Measurements from ENCODE around the gene PRMT9.

The PRMT9 gene

DNA sequence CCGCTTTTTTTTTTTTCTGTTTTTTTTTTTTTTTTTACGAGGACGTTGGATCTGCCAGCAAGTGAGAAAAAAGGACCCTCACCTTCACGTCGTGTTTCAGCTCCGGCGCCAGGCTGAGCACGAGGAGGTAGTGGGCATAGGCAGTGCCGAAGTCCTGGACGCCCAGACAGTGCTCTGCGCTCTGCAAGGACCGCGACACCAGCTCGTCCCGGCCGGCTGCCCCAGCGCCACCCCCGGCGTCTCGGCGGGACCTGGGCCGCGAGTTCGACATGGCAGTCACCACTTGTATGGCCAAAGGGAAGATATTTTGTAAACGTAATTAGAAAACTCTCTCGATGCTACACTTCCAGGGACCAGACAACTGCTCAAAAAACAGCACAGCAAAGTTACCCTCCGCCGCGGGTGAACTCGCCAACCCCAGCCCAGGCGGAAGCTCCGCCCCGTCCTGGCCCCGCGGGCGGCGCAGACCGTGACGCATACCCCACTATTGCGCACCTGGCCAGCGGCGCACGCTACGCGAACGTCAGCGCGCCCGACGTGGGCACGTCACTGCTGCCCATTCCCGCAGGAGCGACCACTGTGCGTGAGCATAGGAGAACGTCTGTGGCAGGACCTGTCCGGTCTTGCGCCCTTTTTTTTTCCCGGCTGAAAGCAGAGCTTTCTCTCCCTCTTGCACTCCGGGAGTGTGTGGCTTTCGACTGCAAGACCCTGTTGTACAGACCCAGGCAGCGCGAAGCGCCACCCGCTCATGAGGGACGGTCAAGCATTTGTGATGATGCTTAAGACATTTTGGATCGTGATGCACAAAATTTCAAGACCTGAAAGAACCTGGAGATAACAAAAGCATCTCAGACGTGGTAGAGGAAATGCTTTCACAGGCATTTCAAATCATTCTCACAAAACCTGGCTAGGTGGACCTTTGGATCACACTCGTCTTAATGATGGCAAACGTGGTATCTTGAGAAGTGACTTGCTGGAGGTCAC, at the start of gene PRMT9:
TSS of gene PRMT9 (minus strand) at position 447 of the 984 bp plus-strand sequence. CDS start at position 271, 176 bp downstream.
- DNase-seq (ENCODE audit: low spot score) = peak; percentile 83

DNA sequence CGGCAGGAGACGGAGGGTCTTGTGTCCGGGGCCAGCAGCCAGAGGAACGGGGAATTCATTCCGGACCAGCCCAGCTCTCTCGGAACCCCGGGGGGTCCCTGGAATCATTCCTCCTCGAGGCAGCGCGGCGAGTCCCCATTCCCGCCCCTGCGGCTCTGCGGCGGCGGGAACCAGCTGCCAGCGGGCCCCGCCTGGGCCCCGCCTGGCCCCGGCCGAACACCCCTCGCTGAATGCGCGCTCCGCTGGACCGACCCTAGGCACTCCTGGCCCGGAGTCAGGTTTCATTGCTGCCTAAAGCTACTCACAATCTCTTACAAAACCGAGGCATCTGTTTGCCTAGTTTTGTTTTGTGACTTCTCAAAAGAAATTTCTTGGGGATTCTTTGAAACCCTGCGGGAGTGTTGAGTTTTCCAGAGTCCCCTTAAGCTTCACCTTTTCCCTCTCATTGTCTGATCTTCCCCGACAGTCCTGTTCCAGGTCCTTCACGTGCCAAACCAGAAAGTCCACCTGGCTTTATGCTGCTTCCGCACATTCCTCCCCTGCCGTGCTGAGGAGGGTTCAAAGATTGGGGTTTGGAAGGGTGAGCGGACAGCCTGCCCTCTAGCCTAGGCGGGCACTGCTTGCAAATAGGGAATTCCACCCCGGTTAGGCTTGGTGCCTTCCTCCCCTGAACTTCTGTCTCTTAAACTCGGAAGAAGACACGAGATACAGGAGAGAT, 48.7 kb upstream of the PRMT9 start:
- no peak for DNase-seq (ENCODE audit: low spot score)

DNA sequence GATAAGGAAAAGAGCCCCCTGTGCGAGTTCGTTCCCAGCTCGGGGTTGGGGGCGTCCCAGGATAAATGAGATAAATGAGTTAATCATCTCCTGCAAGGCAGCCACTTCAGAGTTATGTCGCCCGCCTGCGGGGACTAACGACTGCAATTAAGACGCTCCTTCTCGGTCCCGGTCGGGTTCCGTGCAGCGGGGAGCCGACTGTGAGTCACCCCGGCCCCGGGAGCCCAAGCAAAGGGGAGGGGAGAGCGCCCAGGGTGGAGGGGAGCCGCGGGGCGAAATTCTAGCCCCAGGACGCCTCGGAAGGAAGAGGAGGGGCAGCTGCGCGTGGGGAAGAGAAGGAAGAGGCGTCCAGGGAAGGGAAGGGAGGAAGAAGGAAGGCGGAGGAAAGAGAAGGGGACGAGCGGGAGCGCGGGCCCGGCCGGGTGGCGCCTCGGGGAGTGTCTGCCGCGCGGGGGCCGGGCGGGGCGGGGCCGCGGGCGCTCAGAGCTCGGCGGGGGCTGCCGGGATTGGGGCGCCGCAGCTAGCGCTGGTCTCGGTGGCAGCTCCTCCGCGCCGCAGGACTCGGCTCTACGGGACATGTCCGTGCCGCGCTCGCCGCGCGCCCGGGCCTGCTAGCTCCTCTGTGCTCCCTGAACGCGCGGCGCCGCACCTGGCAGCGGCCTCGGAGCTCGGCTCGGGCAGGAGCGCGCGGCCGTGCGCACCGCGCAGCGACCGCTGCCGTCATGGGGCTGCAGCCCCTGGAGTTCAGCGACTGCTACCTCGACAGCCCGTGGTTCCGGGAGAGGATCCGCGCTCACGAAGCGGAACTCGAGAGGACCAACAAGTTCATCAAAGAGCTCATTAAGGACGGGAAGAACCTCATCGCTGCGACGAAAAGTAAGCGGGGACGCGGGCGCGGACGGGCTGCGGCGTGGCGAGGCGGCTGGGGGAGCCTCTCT, 47.9 kb upstream of the PRMT9 start, which contains the start of gene ARHGAP10:
TSS of gene ARHGAP10 (plus strand) at position 509 of the 938 bp plus-strand sequence. CDS start at position 723, 214 bp downstream.
- DNase-seq (ENCODE audit: low spot score) = peak; percentile 74

DNA sequence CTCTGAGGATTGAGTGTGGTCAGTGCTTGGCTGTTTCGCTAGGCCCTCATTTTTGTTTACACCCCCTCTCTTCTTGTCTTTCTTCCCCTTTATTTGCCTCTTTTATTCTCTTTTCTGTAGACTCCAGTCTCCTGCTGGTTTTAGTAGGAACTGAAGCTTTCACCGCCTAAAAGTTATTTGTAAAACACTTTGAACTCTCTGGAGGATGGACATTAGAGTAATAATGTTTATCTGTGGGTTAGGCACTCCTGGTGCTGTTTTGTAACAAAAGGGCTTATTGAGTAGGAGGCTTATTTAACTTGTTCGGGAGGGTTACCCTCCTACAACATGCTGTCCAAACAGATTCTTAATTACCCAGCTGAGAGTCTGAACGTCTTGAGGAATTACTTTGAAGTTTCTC, 46.4 kb upstream of the PRMT9 start:
- DNase-seq (ENCODE audit: low spot score) = no peak

DNA sequence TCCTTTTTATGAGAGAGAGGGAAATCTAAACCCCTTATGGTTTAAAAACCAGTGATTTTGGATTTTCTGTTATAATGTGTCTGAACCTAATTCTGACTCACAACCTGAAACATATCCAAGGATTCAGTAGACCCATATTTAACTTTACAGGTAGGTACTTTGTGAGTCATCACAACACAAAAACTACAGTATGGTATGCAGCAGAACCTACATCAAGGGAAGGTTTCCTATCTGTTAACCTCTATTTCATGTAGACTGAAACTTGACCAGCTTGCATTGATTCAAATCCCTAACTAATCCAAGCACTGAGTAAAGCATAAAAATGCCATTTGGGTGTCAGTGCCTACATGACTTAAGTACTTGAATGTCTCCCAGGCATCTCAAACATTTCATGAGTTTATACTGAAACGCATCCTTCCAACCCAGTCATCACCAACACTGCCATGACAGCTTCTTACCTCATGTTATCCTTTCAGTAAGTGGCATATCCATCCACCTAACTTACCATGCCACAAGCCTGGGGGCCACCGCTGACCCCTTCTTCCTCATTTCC, 43.6 kb upstream of the PRMT9 start:
- DNase-seq (ENCODE audit: low spot score) = no peak

DNA sequence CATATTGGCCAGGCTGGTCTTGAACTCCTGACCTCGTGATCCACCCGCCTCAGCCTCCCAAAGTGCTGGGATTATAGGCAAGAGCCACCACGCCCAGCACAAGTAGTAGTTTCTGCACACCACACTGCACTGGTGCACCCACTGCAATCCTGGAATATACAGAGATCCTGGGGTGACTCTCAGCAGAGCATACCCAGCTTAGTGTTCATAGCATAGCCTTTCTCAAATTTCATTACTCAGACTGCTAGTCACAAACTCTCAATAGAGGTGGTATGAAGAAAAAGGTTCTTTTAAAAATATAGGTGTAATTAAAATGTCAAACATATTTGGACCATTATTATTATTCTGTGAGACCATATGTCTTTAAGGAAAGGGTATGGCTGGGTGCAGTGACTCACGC, 41.7 kb upstream of the PRMT9 start:
- DNase-seq (ENCODE audit: low spot score) = no peak

DNA sequence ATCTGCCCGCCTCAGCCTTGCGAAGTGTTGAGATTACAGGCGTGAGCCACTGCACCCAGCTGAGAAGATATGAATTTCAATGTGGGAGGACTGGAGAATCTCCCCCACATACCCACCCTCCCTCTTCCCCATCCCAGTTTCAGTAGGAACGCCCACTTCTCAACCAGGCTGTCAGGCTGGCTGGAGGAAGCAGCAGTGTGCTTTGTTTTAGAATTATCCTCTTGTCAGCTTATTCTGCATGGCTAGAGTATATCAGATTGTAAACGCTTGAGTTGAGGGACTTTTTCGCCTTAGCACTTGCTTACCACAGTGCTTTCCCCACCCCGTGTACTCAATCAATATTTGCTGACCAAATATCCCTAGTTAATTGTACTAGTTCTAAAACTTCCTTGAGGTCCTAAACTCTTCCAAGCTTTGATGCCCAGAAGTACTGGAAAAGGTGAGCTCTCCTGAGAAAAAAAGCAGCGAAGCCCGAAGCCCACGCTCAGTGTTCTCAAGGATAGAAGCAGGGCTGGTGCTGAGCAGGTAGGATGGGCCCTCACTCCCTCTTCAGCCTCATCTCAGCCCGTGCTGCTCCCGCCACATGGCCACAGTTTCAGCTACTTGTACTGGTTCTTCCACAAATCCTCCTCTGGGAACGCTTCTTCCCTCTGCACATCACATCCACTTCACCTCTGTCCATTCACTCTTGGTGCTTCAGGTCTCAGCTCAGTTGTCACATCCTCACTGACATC, 40.7 kb upstream of the PRMT9 start:
- DNase-seq (ENCODE audit: low spot score) = no peak

DNA sequence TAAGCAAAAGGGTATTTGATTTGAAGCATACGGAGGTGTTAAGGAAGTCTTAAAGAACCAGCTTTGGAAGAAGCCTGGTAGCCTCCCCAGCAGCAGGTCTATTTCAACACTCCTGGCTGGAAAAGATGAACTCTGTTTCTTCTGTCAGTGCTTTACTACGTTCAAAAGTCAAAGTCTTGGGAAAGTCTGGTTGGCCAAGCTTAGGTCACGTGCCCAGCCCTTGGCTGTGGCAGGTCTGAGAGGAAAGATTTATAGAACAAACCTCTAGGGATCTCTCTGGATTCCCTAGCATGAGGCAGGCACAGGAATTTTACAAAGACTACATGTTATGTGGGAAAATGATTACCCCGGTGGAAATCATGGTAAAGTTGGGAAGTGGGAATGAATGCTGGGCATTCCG, 39.4 kb upstream of the PRMT9 start:
- DNase-seq (ENCODE audit: low spot score) = no peak

DNA sequence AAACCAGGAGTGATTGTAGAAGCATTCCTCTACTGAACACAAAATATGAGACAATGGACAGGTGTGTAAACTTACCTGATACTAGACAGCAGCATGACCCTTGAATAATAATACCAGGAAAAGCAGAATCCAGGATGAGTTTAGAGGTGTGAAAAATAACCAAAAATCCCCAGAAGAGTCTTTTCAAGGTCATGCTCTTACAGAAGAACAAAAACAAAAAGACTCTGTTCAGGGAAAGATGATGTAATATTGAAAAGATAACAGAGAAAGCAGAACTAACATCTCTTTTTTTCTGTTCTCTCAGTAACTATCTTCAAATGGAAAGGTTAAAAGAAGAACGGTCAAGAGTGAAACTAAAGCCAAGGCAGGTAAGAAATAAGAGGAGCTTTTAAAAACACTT, 33.9 kb upstream of the PRMT9 start:
- DNase-seq (ENCODE audit: low spot score) = no peak

DNA sequence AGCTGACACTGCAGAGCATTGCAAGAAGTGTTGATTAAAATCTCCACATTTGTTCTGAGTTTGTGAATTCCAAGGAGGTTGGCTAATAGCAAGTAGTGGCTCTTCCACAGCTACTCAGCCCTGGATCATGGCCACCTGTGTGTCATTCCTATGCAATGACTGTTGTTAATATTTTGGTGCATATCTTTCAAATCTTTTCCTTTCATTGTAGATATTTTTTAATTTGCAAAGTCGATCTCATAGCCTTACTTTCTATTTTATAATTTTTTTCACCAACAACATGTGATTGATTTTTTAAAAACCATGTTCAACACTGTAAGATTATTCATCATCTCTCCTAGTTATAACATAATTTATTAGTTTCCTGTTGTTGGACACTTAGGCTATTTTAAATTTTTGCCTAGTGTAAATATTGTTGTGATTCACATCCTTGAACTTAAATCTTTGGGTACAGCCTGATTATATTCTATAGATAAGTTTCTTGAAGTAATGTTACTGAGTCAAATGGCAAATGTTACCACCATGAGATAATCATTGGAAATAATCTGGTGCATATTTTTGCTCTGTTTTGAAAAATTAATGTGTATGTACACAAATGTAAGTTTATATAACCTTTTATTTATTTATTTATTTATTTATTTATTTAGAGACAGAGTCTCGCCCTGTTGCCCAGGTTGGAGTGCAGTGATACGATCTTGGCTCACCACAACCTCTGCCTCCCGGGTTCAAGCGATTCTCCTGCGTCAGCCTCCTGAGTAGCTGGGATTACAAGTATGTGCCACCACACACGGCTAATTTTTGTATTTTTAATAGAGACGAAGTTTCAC, 30.8 kb upstream of the PRMT9 start:
- no peak for DNase-seq (ENCODE audit: low spot score)

DNA sequence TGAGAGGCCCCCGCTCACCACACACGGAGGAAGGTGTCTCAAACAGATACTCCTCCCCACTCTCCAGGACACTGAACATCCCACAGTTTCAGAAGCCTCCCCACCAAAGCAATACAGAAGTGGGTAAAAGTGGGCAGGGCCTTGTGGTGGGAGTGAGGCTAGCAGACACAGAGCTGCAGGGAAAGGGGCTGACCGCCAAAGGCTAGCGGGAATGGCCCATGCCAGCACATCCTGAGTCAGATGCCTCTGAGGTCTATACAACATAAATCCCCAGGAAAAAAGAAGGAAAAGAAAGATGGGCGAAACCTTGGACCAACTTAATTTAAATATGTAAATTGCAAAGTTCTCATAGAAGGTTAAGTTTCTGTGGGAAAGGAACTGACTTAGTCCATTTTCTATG, 26.0 kb upstream of the PRMT9 start:
- DNase-seq (ENCODE audit: low spot score) = no peak

DNA sequence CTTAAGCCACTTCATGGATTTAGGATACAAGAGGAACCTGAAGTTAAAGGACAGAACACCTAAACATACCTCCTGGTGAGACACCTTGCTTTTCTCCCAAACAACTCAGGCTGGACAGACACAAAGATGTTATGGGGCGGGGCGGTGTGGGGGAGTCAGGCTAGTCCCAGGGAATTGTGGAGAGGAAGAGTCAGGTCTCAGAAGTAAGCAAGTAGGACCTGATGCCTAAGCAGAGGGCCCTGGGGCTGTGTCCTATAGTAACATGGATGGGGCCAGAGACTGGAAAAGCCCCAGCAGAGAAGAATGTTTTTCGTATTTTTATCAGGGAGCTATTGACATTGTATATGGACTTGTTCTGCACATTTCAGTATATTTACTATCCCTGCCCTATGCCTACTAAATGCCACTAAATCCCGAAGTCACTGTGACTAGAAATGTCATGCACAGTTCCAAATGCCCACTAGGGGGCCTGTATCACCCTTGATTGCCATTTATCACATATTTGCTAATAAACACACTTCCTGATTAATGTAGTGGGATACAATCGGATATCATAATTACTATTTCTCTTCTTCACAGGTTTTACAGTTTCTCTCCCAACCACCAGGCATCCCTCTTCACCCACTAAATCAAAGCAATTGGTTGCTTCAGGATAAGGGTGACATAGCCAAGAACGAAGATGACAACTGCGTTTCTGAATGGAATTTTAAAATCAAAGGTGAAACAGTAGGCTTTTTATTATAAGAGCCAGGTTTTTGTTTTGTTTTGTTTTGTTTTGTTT, 24.1 kb upstream of the PRMT9 start:
- peak; percentile 74 for DNase-seq (ENCODE audit: low spot score)

DNA sequence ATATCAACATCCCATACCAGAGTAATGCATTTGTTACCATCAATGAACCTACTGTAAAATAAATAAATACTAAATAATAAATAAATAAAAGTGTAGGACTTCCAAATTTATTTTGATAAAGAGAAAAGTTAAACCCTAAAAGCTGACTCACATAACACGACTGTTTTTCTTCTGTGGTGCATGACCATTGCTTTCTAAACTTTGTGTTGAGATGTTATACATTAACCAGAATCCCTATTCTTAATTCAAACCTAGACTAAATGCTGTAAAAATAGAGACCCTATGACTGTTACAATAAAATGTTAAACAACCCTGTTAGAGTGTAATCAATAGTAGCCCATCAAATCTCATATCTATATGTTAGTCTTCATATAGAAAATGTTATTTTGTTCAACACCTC, 20.9 kb upstream of the PRMT9 start:
- DNase-seq (ENCODE audit: low spot score) = no peak

DNA sequence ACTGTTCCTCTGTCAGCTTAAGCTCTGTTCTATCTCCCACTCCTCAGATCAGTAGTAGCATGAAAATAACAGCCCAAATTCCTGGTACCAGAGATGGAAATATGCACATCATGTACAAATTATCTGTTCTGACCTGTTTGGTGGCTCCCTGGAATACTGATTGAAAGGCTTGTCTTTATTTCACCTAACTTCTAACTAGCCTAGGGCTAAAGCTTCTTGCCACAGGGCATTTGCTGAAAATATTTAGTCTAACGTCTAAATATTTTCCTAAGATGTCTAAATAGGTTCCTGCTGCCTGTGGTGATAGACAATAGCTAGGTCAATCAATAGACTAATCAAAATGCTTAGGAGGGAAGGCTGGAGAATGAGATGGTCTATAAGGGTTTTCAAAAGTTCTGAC, 12.9 kb upstream of the PRMT9 start:
- DNase-seq (ENCODE audit: low spot score) = no peak

DNA sequence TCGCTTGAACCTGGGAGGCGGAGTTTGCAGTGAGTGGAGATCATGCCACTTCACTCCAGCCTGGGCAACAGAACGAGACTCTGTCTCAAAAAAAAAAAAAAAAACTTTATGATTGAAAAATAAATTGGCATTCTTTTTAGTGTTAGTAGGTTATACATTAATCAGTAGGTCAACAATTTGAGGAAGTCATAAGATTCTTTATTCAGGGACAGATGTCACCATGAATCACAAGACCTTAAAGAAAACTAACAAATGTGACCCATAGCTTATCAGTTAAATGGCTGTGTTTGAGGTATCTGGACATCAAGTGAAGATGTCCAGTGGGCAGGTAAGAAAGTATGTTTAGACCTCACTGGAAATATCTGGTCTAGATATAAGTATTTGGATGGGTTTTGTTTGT, 9.3 kb upstream of the PRMT9 start:
- DNase-seq (ENCODE audit: low spot score) = no peak

DNA sequence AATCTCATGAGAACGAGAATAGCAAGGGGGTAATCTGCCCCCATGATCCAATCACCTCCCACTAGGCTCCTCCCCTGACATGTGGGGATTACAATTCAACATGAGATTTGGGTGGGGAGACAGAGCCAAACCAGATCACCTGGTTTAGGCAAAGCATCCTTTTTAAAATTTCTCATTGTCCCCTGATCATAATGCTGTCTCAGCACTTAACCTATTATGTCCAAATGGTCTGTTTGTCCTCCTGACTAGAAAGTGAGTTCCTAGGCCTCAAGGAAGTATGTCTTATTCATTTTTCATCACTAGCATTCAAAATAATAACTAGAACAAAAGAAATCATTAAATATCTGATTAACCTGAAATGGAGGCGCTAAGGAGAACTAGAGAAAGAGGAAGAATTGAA, 7.9 kb upstream of the PRMT9 start:
- no peak for DNase-seq (ENCODE audit: low spot score)

DNA sequence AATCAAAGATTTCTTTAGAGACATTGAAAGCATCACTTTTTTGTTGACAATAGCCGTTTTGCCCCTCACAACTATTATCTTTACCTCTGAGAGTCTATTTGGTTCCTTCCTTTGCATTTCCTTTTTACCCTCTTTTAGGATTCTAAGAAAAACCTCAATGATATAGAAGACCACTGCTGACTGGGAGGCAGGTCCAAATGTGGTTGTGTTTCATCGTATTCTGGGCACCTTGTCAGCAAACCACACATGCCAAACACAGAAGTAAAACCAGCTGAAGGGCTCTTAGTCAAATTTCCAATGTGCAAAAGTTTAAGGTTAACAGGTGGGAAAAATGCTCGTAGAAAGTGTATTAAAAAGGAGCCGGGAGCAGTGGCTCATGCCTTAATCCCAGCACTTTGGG, 5.1 kb upstream of the PRMT9 start:
- DNase-seq (ENCODE audit: low spot score) = peak; percentile 24

DNA sequence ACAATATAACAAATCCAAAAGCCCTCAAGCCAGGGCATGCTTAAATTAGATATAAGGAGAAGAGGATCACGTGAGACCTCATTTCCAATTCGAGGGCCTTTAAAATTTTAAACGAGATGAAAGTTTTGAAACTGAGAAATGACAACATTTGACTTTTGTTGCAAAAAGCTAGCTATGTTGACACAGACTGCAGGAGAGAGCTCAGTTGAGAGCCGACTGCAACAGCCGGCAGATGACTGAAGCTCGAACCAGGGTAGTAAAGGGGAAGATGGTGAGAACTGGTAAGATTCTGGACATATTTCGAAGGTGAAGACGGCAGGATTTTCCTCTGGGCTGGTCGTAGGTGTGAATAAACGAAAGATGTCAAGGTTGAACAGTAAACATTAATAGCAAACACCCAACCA, 773 bp downstream of the PRMT9 start:
- DNase-seq (ENCODE audit: low spot score) = peak; percentile 10

DNA sequence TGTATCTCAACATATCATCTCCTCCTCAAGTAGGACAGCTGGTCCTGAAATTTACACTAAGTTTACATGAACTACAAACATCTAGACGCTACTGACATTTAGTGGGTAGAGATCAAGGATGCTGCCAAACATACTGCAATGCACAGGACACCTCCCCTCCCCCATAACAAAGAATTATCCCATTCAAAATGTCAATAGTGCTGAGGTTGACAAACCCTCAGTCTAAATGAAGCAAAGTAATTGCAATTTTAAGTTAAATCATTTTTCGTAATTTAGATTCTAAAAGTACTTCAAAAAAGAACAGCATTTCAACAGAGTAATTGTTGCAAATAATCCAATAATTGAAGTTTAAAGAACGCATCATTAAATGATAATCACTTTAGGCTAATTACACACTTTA, 1.2 kb downstream of the PRMT9 start:
- no peak for DNase-seq (ENCODE audit: low spot score)

Data from CD4-positive, alpha-beta T cell treated with Interleukin-2 at 100 ng/mL for 4 hours (primary cell).